Mesenchymal stem cell (in vitro differentiated cells and primary cell): Measurements from ENCODE around the gene SAMD9. TPM values are rescaled to one million over a fixed set of nuclear protein-coding genes. Genes with fewer than 3 reads are reported as not detected.
A peak's percentile ranks its signal among the peaks of the same experiment; 100 is the strongest.

ENCODE experiments used
- DNase-seq: peaks from one replicate; pipeline ENCODE4 v3.0.0-alpha.2; 2013
- H2AFZ ChIP-seq: one replicate; pipeline ENCODE4 v1.6.1; 2013; ENCODE audit warnings: low read depth, mild to moderate bottlenecking, control low read depth, inconsistent platforms, low read length, moderate library complexity
- H2AK5ac ChIP-seq: 2 replicates; pipeline ENCODE4 v1.6.1; 2013; ENCODE audit warnings: low read length, moderate library complexity, mild to moderate bottlenecking, inconsistent platforms; ENCODE audit not compliant: severe bottlenecking
- H2BK120ac ChIP-seq: one replicate; pipeline ENCODE4 v1.6.1; 2013; ENCODE audit warnings: low read depth, mild to moderate bottlenecking, inconsistent platforms, low read length, moderate library complexity
- H2BK12ac ChIP-seq, 2 experiments: one replicate each; pipeline ENCODE4 v1.6.1; 2013; ENCODE audit warnings: inconsistent platforms in 2 of 2, low read length in 2 of 2, mild to moderate bottlenecking in 2 of 2, moderate library complexity in 2 of 2, control low read depth in 1 of 2
- H2BK15ac ChIP-seq: one replicate; pipeline ENCODE4 v1.6.1; 2013; ENCODE audit warnings: mild to moderate bottlenecking, low read depth, inconsistent platforms; ENCODE audit not compliant: poor library complexity, severe bottlenecking
- H2BK5ac ChIP-seq: 2 replicates; pipeline ENCODE4 v1.6.1; 2013; ENCODE audit warnings: low read depth, mild to moderate bottlenecking, low read length, control low read depth, inconsistent platforms; ENCODE audit not compliant: poor library complexity, severe bottlenecking
- H3K14ac ChIP-seq, 2 experiments: one replicate each; pipeline ENCODE4 v1.6.1; 2013; ENCODE audit warnings: inconsistent platforms in 2 of 2, low read length in 2 of 2, control low read depth in 1 of 2, mild to moderate bottlenecking in 1 of 2, moderate library complexity in 1 of 2
- H3K18ac ChIP-seq, 2 experiments: one replicate each; pipeline ENCODE4 v1.6.1; 2013; ENCODE audit warnings: inconsistent platforms in 2 of 2, low read length in 2 of 2, control low read depth in 1 of 2, low read depth in 1 of 2, mild to moderate bottlenecking in 1 of 2
- H3K23ac ChIP-seq, 2 experiments: one replicate each; pipeline ENCODE4 v1.6.1; 2013; ENCODE audit warnings: inconsistent platforms in 2 of 2, low read length in 2 of 2, mild to moderate bottlenecking in 2 of 2, moderate library complexity in 2 of 2, control low read depth in 1 of 2
- H3K27ac ChIP-seq: 2 replicates; pipeline ENCODE4 v1.5.1; 2013; ENCODE audit warnings: mild to moderate bottlenecking, moderate library complexity, low read length, control low read depth, inconsistent platforms; ENCODE audit not compliant: poor library complexity, severe bottlenecking
- H3K27me3 ChIP-seq, 2 experiments: 2 replicates each; pipeline versions ENCODE4 v1.6.1 to v1.7.0; 2013; ENCODE audit warnings: low read length in 2 of 2, mild to moderate bottlenecking in 2 of 2, moderate library complexity in 2 of 2, control low read depth in 1 of 2, inconsistent platforms in 1 of 2; ENCODE audit not compliant: control insufficient read depth in 1 of 2, insufficient read depth in 1 of 2
- H3K36me3 ChIP-seq, 2 experiments: 2 replicates each; pipeline versions ENCODE4 v1.6.1 to v1.7.0; 2013; ENCODE audit warnings: low read length in 2 of 2, control low read depth in 1 of 2, inconsistent platforms in 1 of 2, low read depth in 1 of 2, mild to moderate bottlenecking in 1 of 2; ENCODE audit not compliant: insufficient read depth in 2 of 2, control insufficient read depth in 1 of 2
- H3K4ac ChIP-seq, 2 experiments: one replicate each; pipeline ENCODE4 v1.6.1; 2013; ENCODE audit warnings: inconsistent platforms in 2 of 2, low read length in 2 of 2, mild to moderate bottlenecking in 2 of 2, moderate library complexity in 2 of 2, control low read depth in 1 of 2, low read depth in 1 of 2
- H3K4me1 ChIP-seq: 2 replicates; pipeline ENCODE4 v1.6.1; 2013; ENCODE audit warnings: low read depth, low read length, control low read depth; ENCODE audit not compliant: control insufficient read depth, insufficient read depth
- H3K4me2 ChIP-seq: 2 replicates; pipeline ENCODE4 v1.6.1; 2013; ENCODE audit warnings: low read length, mild to moderate bottlenecking, inconsistent platforms; ENCODE audit not compliant: poor library complexity, severe bottlenecking
- H3K4me3 ChIP-seq, 2 experiments: 2 replicates each; pipeline versions ENCODE4 v1.5.1 to v1.7.0; 2013; ENCODE audit warnings: low read length in 2 of 2, mild to moderate bottlenecking in 2 of 2, control low read depth in 1 of 2, low read depth in 1 of 2; ENCODE audit not compliant: insufficient read depth in 1 of 2
- H3K79me1 ChIP-seq: replicated peaks from 2 replicates; pipeline ENCODE4 v1.6.1; 2013; ENCODE audit warnings: mild to moderate bottlenecking, control low read depth, low read length, inconsistent platforms; ENCODE audit not compliant: poor library complexity, severe bottlenecking
- H3K9ac ChIP-seq: 2 replicates; pipeline ENCODE4 v1.7.0; 2013; ENCODE audit warnings: mild to moderate bottlenecking, low read length, moderate library complexity
- H3K9me3 ChIP-seq: 2 replicates; pipeline ENCODE4 v1.7.0; 2013; ENCODE audit warnings: mild to moderate bottlenecking, low read length; ENCODE audit not compliant: control insufficient read depth
- H4K8ac ChIP-seq: one replicate; pipeline ENCODE4 v1.6.1; 2013; ENCODE audit warnings: inconsistent platforms, mild to moderate bottlenecking, low read length, moderate library complexity
- H4K91ac ChIP-seq: one replicate; pipeline ENCODE4 v1.6.1; 2013; ENCODE audit warnings: mild to moderate bottlenecking, low read length, inconsistent platforms
- WGBS: methylation state at CpG from one replicate; pipeline ENCODE4 v1.1.7; 2013; ENCODE audit warnings: mixed read lengths; 5-methylcytosine and 5-hydroxymethylcytosine counted together
- polyA plus RNA-seq, 2 experiments: library from polyadenylated mRNA; stranded (reverse); fragments of 200-250 nt; gene quantifications; one replicate each; pipeline ENCODE4 v1.2.3, GENCODE V29; 2013

SAMD9 gene
- polyA plus RNA-seq (2013, experiment 1 of 2): 4.6 TPM
- polyA plus RNA-seq (2013, experiment 2 of 2): 4.6 TPM

GRCh38 chr7:93117852-93118530 lies at the start of gene SAMD9:
TSS of gene SAMD9 (minus strand) at chr7:93117979. CDS start at chr7:93106097, 11,882 bp downstream.
- no peak within 1 kb of the TSS for H3K14ac ChIP-seq
- no peaks in the 10 kb centered on the region for H3K27me3 ChIP-seq
- H2AK5ac ChIP-seq: peak within 1 kb of the TSS; percentile 51
- H2BK12ac ChIP-seq: no peak within 1 kb of the TSS
- H3K18ac ChIP-seq: no peak within 1 kb of the TSS
- peak within 1 kb of the TSS in 1 of 2 experiments; percentile 88 for H3K4me3 ChIP-seq
- no peak within 1 kb of the TSS for H2AFZ ChIP-seq
- no peak within 1 kb of the TSS for H2BK120ac ChIP-seq
- 63% methylated on average over 3 of the region's 4 CpGs for WGBS
- no peak within 1 kb of the TSS for H3K4ac ChIP-seq
- H4K91ac ChIP-seq: no peak within 1 kb of the TSS
- no peak within 1 kb of the TSS for H2BK15ac ChIP-seq
- H3K4me1 ChIP-seq: peaks cover 8% of the 10 kb centered on the region
- peak; percentile 86 for DNase-seq
- H3K36me3 ChIP-seq: peaks cover 0 to 5% of the 10 kb centered on the region in 2 experiments
- no peak within 1 kb of the TSS for H2BK5ac ChIP-seq
- no peak within 1 kb of the TSS for H3K23ac ChIP-seq
- no peaks in the 10 kb centered on the region for H3K79me1 ChIP-seq
- H3K9ac ChIP-seq: peak within 1 kb of the TSS; percentile 89
- H3K9me3 ChIP-seq: peaks cover 3% of the 10 kb centered on the region
- peak within 1 kb of the TSS; percentile 55 for H4K8ac ChIP-seq
- H3K4me2 ChIP-seq: peak within 1 kb of the TSS; percentile 54
- peak within 1 kb of the TSS; percentile 62 for H3K27ac ChIP-seq

- H3K27me3 ChIP-seq: peaks cover 0 to 7% of the 10 kb centered on the region in 2 experiments
- 91% methylated on average over 1 of the region's 1 CpG for WGBS
- H2AK5ac ChIP-seq: no peak overlapping the region
- no peak overlapping the region for H2BK120ac ChIP-seq
- H3K79me1 ChIP-seq: no peaks in the 10 kb centered on the region
- peaks cover 3% of the 10 kb centered on the region for H3K9me3 ChIP-seq
- no peak overlapping the region for H4K8ac ChIP-seq
- no peak overlapping the region for H3K18ac ChIP-seq
- H2BK5ac ChIP-seq: no peak overlapping the region
- H2BK12ac ChIP-seq: no peak overlapping the region
- no peak overlapping the region for H3K4me2 ChIP-seq
- H3K4me3 ChIP-seq: no peak overlapping the region
- H3K23ac ChIP-seq: no peak overlapping the region
- no peak overlapping the region for H3K14ac ChIP-seq
- H4K91ac ChIP-seq: no peak overlapping the region
- H2AFZ ChIP-seq: no peak overlapping the region
- H3K4ac ChIP-seq: no peak overlapping the region
- no peak for DNase-seq
- H3K4me1 ChIP-seq: no peaks in the 10 kb centered on the region
- H3K9ac ChIP-seq: peak overlapping the region; percentile 37
- H3K27ac ChIP-seq: no peak overlapping the region
- no peaks in the 10 kb centered on the region for H3K36me3 ChIP-seq
- H2BK15ac ChIP-seq: no peak overlapping the region
These were observed 47.7 kb upstream of the SAMD9 start for GRCh38 chr7:93165447-93165846.

- H3K36me3 ChIP-seq: no peaks in the 10 kb centered on the region
- H3K14ac ChIP-seq: no peak overlapping the region
- H3K23ac ChIP-seq: no peak overlapping the region
- H4K8ac ChIP-seq: no peak overlapping the region
- no peak overlapping the region for H2AFZ ChIP-seq
- H2BK5ac ChIP-seq: no peak overlapping the region
- no peak overlapping the region for H2BK12ac ChIP-seq
- DNase-seq: no peak
- H3K18ac ChIP-seq: no peak overlapping the region
- no peak overlapping the region for H2BK15ac ChIP-seq
- H3K4ac ChIP-seq: no peak overlapping the region
- no peak overlapping the region for H3K9ac ChIP-seq
- H2AK5ac ChIP-seq: no peak overlapping the region
- no peak overlapping the region for H4K91ac ChIP-seq
- H3K4me3 ChIP-seq: no peak overlapping the region
- no peak overlapping the region for H3K4me2 ChIP-seq
- H2BK120ac ChIP-seq: no peak overlapping the region
- peaks cover 0 to 7% of the 10 kb centered on the region in 2 experiments for H3K27me3 ChIP-seq
- no peak overlapping the region for H3K27ac ChIP-seq
- H3K9me3 ChIP-seq: peaks cover 3% of the 10 kb centered on the region
- no CpG with 5 or more reads among the region's 2 CpGs for WGBS
- H3K4me1 ChIP-seq: no peaks in the 10 kb centered on the region
- no peaks in the 10 kb centered on the region for H3K79me1 ChIP-seq
These were observed 47.0 kb upstream of the SAMD9 start for GRCh38 chr7:93164766-93165165.

- Histone ChIP-seq H3K9me3 (peaks cover 11% of the 10 kb centered on the region), H2BK120ac (no peak overlapping the region), H2BK5ac (no peak overlapping the region), H3K23ac (no peak overlapping the region), H2AK5ac (no peak overlapping the region), H3K4ac (no peak overlapping the region), H3K27ac (no peak overlapping the region), H4K91ac (no peak overlapping the region), H4K8ac (no peak overlapping the region), H3K27me3 (peaks cover 0 to 7% of the 10 kb centered on the region in 2 experiments), H3K18ac (no peak overlapping the region), H2BK12ac (no peak overlapping the region), H3K14ac (no peak overlapping the region), H3K4me2 (no peak overlapping the region), H3K36me3 (no peaks in the 10 kb centered on the region), H3K4me1 (no peaks in the 10 kb centered on the region), H3K4me3 (no peak overlapping the region), H3K9ac (no peak overlapping the region), H2BK15ac (no peak overlapping the region), H2AFZ (no peak overlapping the region), H3K79me1 (no peaks in the 10 kb centered on the region)
- no peak for DNase-seq
- WGBS: 80% methylated on average over 2 of the region's 3 CpGs
These were observed 43.5 kb upstream of the SAMD9 start for GRCh38 chr7:93161181-93161762.
